Measurements from ENCODE around the gene OR13C4.

DNA sequence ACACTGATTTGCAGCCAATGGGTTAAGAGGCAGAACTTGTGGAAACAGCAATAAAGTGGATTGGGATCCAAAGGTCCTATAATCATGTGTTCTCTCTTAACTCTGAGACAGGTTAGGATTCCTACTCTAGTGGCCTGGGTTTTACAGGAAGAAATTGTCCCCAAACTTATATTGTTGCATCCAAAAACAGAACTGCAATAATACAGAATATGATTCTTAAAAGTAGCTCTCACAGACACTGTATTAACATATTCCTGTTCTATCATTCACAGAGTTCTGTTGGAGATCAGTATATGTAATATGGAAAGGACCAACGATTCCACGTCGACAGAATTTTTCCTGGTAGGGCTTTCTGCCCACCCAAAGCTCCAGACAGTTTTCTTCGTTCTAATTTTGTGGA lies 41.9 kb upstream of the OR13C4 start, which contains the start of gene OR13C8:
- TF ChIP-seq, protein P1, sequence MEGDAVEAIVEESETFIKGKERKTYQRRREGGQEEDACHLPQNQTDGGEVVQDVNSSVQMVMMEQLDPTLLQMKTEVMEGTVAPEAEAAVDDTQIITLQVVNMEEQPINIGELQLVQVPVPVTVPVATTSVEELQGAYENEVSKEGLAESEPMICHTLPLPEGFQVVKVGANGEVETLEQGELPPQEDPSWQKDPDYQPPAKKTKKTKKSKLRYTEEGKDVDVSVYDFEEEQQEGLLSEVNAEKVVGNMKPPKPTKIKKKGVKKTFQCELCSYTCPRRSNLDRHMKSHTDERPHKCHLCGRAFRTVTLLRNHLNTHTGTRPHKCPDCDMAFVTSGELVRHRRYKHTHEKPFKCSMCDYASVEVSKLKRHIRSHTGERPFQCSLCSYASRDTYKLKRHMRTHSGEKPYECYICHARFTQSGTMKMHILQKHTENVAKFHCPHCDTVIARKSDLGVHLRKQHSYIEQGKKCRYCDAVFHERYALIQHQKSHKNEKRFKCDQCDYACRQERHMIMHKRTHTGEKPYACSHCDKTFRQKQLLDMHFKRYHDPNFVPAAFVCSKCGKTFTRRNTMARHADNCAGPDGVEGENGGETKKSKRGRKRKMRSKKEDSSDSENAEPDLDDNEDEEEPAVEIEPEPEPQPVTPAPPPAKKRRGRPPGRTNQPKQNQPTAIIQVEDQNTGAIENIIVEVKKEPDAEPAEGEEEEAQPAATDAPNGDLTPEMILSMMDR (IDR thresholded peaks at IDR 0.05), result no peak
- TF ChIP-seq POLR2A (IDR thresholded peaks at IDR 0.05), result no peak

Measured in testis (tissue), 2 donors.